ENCODE results near the gene HMBS.
"Not testable (repeated sequence)": the region's sequence is repeated elsewhere in the genome, so short reads cannot be mapped to it uniquely, and the experiment has no call there.

Gene HMBS

DNA sequence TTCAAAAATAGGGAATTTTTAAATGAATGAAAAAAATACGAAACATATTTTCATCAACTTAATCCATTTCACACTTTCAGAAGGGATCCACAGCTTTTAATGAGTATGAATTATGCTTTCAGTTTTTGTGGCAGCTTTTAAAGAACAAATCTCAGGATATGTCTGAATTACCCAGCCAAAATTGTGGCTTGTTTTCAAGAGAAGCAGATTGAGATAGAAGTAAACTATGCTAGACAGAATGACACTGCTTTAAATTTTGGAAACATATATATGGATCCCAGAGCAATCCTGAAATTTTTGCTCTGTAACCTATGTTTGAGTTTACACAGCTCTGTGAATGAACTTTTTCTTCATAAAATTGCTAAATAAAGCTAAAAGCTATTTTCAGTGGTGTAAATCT lies 34.3 kb downstream of the HMBS start:
- no peak for DNase-seq (ENCODE audit: low spot score)

- DNase-seq (ENCODE audit: low spot score), result peak; percentile 31
Observed at GRCh38 chr11:119120639-119121007, 35.9 kb downstream of the HMBS start.

GRCh38 chr11:119121008-119121810 lies 36.5 kb downstream of the HMBS start, which contains the start of gene HINFP:
HINFP (plus strand) TSS chr11:119121580; CDS start chr11:119126945, 5,365 bp downstream.
- peak; percentile 99 for DNase-seq (ENCODE audit: low spot score)

GRCh38 chr11:119121811-119122124 lies 37.1 kb downstream of the HMBS start:
- DNase-seq (ENCODE audit: low spot score), result no peak

GRCh38 chr11:119125821-119126220 lies 41.1 kb downstream of the HMBS start:
- no peak for DNase-seq (ENCODE audit: low spot score)

DNA sequence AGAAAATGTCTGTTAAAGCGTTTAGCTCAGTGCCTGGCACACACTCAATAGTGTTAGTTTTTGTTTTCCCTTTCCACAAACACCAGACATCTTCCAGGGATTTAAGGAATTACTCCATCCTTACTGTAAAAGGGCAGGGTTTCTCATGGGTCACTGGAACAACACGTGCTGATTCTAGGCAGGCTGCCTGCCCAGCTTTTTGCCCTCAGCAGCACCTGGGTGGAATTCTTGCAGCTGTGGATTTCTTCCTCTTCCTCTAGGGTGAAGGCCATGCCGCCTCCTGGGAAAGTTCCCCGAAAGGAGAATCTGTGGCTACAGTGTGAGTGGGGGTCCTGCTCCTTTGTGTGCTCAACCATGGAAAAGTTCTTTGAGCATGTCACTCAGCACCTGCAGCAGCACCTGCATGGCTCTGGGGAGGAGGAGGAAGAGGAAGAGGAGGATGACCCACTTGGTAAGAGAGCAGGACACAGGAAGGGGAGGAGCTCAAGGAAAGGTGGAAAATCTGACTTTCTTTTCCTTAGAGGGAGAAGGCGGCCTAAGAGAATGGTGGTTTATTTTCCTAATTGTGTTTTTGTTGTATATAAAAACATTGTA lies 42.1 kb downstream of the HMBS start:
- no peak for DNase-seq (ENCODE audit: low spot score)

GRCh38 chr11:119130662-119131061 lies 46.0 kb downstream of the HMBS start:
- no peak for DNase-seq (ENCODE audit: low spot score)

GRCh38 chr11:119134389-119134978 lies 49.8 kb downstream of the HMBS start:
- no peak for DNase-seq (ENCODE audit: low spot score)

GRCh38 chr11:119139276-119139675 lies 54.6 kb downstream of the HMBS start:
- not testable (repeated sequence) for DNase-seq (ENCODE audit: low spot score)

Data from AG08396 (cell line).